ENCODE results near the gene MYO1F.
"Not testable (repeated sequence)": the region's sequence is repeated elsewhere in the genome, so short reads cannot be mapped to it uniquely, and the experiment has no call there.

Gene MYO1F

DNA sequence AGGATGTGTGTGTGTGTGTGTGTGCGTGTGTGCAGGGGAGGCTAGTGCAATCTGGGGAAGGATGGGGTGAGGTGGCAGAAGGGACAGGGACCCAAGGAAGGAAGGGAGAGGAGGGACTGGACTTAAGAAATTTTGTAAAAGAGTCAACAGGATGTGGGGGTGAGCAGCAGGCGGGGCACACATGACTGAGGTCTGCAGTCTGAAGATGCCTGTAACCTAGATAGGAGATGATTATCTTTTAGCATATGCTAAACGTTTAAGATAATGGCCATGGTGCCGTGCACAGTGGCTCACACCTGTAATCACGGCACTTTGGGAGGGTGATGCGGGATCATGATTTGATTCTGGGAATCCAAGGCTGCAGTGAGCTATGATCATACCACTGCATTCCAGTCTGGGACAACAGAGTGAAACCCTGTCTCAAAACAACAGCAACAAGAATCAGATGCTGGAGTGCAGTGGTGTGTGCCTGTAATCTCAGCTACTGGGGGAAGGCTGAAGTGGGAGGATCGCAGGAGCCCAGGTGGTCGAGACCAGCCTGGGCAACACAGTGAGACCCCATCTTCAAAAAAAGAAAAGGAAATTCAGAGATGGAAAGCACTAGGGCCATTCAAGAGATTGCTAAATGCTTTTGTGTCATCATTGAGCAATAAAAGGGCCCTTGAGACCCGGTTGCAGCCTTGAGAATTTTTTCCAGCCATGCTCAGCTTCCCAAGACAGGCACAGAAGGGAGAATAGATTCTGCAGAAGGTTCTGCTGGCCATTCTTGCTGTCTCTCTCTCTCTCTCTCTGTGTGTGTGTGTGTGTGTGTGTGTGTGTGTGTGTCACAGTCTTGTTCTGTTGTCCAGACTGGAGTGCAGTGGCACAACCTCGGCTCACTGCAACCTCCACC lies 59.4 kb downstream of the MYO1F start:
- DNase-seq (ENCODE audit: low spot score) = no peak
- TF ChIP-seq, protein P1, sequence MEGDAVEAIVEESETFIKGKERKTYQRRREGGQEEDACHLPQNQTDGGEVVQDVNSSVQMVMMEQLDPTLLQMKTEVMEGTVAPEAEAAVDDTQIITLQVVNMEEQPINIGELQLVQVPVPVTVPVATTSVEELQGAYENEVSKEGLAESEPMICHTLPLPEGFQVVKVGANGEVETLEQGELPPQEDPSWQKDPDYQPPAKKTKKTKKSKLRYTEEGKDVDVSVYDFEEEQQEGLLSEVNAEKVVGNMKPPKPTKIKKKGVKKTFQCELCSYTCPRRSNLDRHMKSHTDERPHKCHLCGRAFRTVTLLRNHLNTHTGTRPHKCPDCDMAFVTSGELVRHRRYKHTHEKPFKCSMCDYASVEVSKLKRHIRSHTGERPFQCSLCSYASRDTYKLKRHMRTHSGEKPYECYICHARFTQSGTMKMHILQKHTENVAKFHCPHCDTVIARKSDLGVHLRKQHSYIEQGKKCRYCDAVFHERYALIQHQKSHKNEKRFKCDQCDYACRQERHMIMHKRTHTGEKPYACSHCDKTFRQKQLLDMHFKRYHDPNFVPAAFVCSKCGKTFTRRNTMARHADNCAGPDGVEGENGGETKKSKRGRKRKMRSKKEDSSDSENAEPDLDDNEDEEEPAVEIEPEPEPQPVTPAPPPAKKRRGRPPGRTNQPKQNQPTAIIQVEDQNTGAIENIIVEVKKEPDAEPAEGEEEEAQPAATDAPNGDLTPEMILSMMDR (IDR thresholded peaks at IDR 0.05) = no peak
- Histone ChIP-seq H3K4me3 (no peak overlapping the region), H3K27ac (peak overlapping the region in 1 of 2 donors; percentile 49)

DNA sequence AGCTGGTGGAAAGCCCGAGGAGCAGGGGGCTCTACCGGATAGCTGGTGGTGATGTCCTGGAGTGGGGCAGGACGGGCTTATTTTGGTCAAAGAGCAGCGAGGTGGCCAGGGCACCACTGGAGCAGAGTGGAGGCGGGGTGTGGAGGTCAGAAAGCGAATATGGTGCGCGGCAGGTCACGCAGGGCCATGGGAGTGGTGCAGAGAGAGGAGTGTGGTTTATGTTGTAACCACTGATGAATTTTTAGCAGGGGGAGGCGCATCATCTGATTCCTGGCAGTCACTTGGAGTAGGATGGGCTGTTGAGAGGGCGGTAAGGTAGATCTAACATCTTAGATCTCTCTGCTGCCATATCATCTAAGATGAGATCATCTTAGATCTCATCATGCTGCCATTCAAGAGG lies 61.9 kb downstream of the MYO1F start:
- Histone ChIP-seq H3K4me3 (no peak overlapping the region), H3K27ac (no peak overlapping the region)
- DNase-seq (ENCODE audit: low spot score) = no peak
- TF ChIP-seq, protein P1 (IDR thresholded peaks at IDR 0.05) = no peak

DNA sequence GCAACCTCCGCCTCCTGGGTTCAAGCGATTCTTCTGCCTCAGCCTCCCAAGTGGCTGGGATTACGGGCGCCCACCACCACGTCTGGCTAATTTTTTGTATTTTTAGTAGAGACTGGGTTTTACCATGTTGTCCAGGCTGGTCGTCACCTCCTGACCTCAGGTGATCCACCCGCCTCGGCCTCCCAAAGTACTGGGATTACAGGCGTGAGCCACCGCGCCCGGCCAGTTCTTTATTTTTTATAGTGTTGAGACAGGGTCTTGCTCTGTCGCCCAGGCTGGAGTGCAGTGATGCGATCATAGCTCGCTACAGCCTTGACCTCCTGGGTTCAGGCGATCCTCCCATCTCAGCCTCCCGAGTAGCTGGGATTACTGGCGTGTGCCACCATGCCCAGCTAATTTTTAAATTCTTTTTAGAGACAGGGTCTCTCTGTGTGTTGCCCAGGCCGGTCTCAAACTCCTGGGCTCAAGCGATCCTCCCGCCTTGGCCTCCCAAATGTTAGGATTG lies 62.7 kb downstream of the MYO1F start:
- Histone ChIP-seq H3K4me3 (peak overlapping the region; percentile 94), H3K27ac (peak overlapping the region; percentile 98 to 100)
- not testable (repeated sequence) for DNase-seq (ENCODE audit: low spot score)

DNA sequence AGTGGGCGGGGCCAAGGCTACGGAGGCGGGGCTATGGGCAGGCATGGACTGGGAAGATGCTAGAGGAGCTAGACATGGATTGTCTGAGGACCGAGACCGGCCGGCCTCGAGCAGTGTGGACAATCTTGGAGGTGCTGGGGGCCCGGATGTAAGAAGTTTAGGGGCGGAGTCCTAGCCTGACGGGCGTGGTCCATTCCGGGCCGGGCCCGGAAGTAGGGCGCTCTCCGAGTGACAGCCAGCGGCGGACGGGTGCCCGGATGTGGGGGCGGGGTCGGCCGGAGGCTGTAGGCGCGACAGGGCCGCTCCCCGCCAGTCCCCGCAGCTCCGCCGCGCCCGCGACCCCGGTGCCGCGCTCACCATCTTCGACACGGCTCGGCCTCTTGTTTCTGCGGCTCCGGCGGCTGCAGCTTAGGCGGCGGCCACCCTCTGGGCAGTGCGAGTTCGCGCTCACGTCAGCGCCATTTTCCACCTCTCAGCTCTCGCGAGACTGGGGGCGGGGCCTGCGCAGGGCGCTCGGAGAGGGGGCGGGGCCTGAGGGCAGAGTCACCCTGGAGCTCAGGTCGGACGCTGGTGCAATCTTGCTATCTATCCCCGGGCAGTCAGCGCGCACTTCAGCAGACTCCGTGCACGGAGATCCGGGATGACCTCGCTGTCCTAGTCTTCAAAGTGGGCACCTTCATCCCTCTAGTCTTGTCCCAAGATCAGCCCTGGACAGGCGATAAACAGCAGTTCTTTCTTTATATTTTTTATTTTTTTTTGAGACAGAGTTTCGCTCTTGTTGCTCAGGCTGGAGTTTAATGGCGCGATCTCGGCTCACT lies 63.3 kb downstream of the MYO1F start, which contains the start of gene ZNF414:
ZNF414 (minus strand) TSS at position 481 of the 818 bp plus-strand sequence; CDS start at position 360, 121 bp downstream.
- Histone ChIP-seq H3K4me3 (peak within 1 kb of the TSS; percentile 94), H3K27ac (peak within 1 kb of the TSS; percentile 98 to 100)
- TF ChIP-seq, protein P1 (IDR thresholded peaks at IDR 0.05) = no peak
- DNase-seq (ENCODE audit: low spot score) = peak; percentile 98

DNA sequence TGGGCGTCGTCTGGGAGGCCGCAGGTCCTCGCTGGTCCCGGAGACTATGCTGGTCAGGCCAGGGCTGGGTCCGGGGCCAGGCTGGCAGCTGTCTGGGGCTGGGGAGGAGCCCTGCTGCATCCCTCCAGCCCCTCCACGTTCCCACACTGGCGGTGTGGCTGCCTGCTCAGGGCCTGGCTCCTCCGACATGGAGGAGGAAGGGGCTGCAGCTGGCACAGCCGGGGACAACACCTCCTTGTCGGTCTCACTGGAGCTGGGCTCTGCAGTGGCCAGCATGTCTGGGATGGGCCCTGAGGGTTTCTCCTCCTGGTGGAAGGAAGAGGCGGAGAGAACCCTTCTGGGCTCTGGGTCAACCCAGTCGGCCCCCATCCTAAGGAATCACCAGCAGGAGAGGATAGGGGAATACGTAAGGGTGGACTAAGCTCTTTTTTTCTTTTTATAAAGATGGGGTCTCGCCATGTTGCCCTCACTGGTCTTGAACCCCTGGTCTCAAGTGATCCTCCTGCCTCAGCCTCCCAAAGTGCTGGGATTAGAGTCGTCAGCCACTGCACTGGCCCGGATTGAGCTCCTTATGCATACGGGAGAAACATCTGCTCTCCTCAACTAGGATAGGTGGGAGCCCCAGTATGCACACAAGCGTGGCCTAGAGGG lies 64.1 kb downstream of the MYO1F start:
- no peak for DNase-seq (ENCODE audit: low spot score)
- Histone ChIP-seq H3K27ac (peak overlapping the region; percentile 98 to 100), H3K4me3 (peak overlapping the region; percentile 94)
- TF ChIP-seq, protein P1 (IDR thresholded peaks at IDR 0.05) = no peak

DNA sequence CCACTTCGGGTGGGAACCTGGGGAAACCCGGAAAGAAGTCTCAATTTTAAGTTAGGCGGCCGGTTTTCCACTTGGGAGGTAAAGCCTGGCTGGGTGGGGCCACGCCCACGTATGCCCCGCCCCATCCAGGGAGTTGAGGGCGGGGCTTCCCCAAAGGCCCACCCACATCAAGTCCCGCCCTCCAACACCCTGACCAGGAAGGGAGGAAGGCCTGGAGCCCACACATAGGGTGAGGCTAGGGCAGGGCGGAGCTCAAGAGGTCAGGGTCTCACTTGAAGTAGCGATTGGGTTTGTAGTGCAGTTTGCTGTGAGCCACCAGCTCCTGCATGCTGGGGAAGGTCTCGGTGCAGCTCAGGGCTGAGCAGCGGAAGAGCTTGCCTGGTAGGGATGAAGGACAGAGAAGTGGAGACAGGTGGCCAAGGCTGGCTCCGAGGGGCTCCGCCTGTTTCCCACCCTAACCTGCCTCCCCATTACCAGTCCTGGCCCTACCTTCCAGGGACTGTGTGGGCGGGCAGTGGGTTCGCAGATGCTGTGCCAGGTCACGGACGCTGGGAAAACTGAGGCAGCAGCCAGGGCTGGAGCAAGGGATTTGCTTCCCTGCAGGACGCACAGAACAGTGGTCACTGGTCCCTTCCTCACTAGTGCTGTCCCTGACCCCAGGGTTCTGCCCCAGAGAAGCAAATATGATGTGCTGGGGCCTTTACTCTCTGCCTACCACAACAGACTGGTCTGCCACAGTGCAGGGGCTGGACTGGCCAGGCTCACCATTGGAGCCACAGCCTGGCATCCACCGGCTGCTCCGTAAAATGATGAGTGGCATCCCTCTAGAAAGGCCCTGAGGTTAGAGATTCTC lies 64.9 kb downstream of the MYO1F start:
- Histone ChIP-seq H3K4me3 (no peak overlapping the region), H3K27ac (peak overlapping the region in 1 of 2 donors; percentile 100)
- TF ChIP-seq, protein P1 (IDR thresholded peaks at IDR 0.05) = no peak
- no peak for DNase-seq (ENCODE audit: low spot score)

All from coronary artery (tissue), 2 donors.